Liver (tissue), 9 donors: Measurements from ENCODE around the gene CAMKMT. TPM values are rescaled to one million over a fixed set of nuclear protein-coding genes. Genes with fewer than 3 reads are reported as not detected.

Source experiments
- DNase-seq: peaks from one replicate; pipeline ENCODE4 v3.0.0-alpha.2; 2017; ENCODE audit warnings: low spot score
- H3K27ac ChIP-seq, 2 donors: one replicate each; pipeline ENCODE4 v1.7.0; 2013; ENCODE audit warnings: inconsistent platforms in 2 of 2, low read length in 2 of 2, control low read depth in 1 of 2, low read depth in 1 of 2, mild to moderate bottlenecking in 1 of 2
- H3K27me3 ChIP-seq, 4 donors: one replicate each; pipeline versions ENCODE4 v1.6.1 to v1.7.0; 2013; ENCODE audit warnings: low read length in 3 of 4, inconsistent platforms in 1 of 4, mild to moderate bottlenecking in 1 of 4, moderate library complexity in 1 of 4; ENCODE audit not compliant: control insufficient read depth in 4 of 4, insufficient read depth in 4 of 4
- H3K36me3 ChIP-seq, 4 donors: one replicate each; pipeline versions ENCODE4 v1.6.1 to v1.7.0; 2013; ENCODE audit warnings: low read length in 3 of 4, mild to moderate bottlenecking in 3 of 4, low read depth in 1 of 4, moderate library complexity in 1 of 4; ENCODE audit not compliant: control insufficient read depth in 4 of 4, insufficient read depth in 3 of 4
- H3K4me1 ChIP-seq, 4 donors: one replicate each; pipeline versions ENCODE4 v1.6.1 to v1.7.0; 2013; ENCODE audit warnings: low read length in 3 of 4, mild to moderate bottlenecking in 3 of 4, moderate library complexity in 1 of 4; ENCODE audit not compliant: control insufficient read depth in 4 of 4, insufficient read depth in 4 of 4
- H3K4me3 ChIP-seq, 3 donors: one replicate each; pipeline versions ENCODE4 v1.6.1 to v1.7.0; 2013; ENCODE audit warnings: low read length in 3 of 3, control low read depth in 1 of 3, low read depth in 1 of 3, mild to moderate bottlenecking in 1 of 3
- H3K9ac ChIP-seq, 2 donors: one replicate each; pipeline ENCODE4 v1.7.0; 2013; ENCODE audit warnings: low read length in 2 of 2, mild to moderate bottlenecking in 2 of 2, moderate library complexity in 2 of 2, control low read depth in 1 of 2, low read depth in 1 of 2
- H3K9me3 ChIP-seq, 4 donors: one replicate each; pipeline versions ENCODE4 v1.6.1 to v1.7.0; 2013; ENCODE audit warnings: low read length in 3 of 4; ENCODE audit not compliant: control insufficient read depth in 4 of 4
- ATF3 ChIP-seq: IDR thresholded peaks from 2 replicates; pipeline ENCODE4 v1.6.1; 2016; ENCODE audit warnings: antibody characterized with exemption
- EGR1 ChIP-seq, 2 donors: IDR thresholded peaks; 2 replicates each; pipeline ENCODE4 v1.6.1; 2016 to 2018; ENCODE audit warnings: antibody characterized with exemption in 2 of 2, low read depth in 2 of 2
- FOXA2 ChIP-seq: IDR thresholded peaks from 2 replicates; pipeline ENCODE4 v1.6.1; 2016; ENCODE audit warnings: antibody characterized with exemption
- GABPA ChIP-seq, 2 donors: IDR thresholded peaks in 1 of 2; conservative IDR thresholded peaks in 1 of 2; 2 replicates each; pipeline ENCODE4 v1.6.1; 2016; ENCODE audit warnings: antibody characterized with exemption in 2 of 2, mild to moderate bottlenecking in 1 of 2, moderate library complexity in 1 of 2
- HNF4A ChIP-seq, 2 donors: conservative IDR thresholded peaks; 2 replicates each; pipeline ENCODE4 v1.6.1; 2016; ENCODE audit warnings: antibody characterized with exemption in 2 of 2, mild to moderate bottlenecking in 2 of 2
- HNF4G ChIP-seq: IDR thresholded peaks from 2 replicates; pipeline ENCODE4 v1.6.1; 2016; ENCODE audit warnings: antibody characterized with exemption
- MAX ChIP-seq: IDR thresholded peaks from 2 replicates; pipeline ENCODE4 v1.6.1; 2016; ENCODE audit warnings: antibody characterized with exemption
- NR2F2 ChIP-seq: IDR thresholded peaks from 2 replicates; pipeline ENCODE4 v1.6.1; 2016; ENCODE audit warnings: antibody characterized with exemption
- RAD21 ChIP-seq, 2 donors: IDR thresholded peaks; 2 replicates each; pipeline ENCODE4 v1.6.1; 2016; ENCODE audit warnings: antibody characterized with exemption in 2 of 2, mild to moderate bottlenecking in 2 of 2
- REST ChIP-seq: IDR thresholded peaks from 2 replicates; pipeline ENCODE4 v1.6.1; 2016; ENCODE audit warnings: antibody characterized with exemption, mild to moderate bottlenecking
- RXRA ChIP-seq, 2 donors: IDR thresholded peaks; 2 replicates each; pipeline ENCODE4 v1.6.1; 2017 to 2018; ENCODE audit warnings: antibody characterized with exemption in 2 of 2, mild to moderate bottlenecking in 1 of 2
- SP1 ChIP-seq: IDR thresholded peaks from 2 replicates; pipeline ENCODE4 v1.6.1; 2018; ENCODE audit warnings: antibody characterized with exemption, mild to moderate bottlenecking
- YY1 ChIP-seq: IDR thresholded peaks from 2 replicates; pipeline ENCODE4 v1.6.1; 2016; ENCODE audit warnings: antibody characterized with exemption, mild to moderate bottlenecking
- ZBTB33 ChIP-seq: IDR thresholded peaks from 2 replicates; pipeline ENCODE4 v1.6.1; 2016; ENCODE audit warnings: antibody characterized with exemption
- WGBS: extraction: QIAGEN DNeasy Blood & Tissue Kit; methylation state at CpG from one replicate; pipeline ENCODE4 v1.1.7; 2013; 5-methylcytosine and 5-hydroxymethylcytosine counted together
- polyA plus RNA-seq, 2 donors: library from polyadenylated mRNA; stranded (reverse) in 1 of 2; unstranded in 1 of 2; fragments of 200-250 nt in 1 of 2; fragments of >200 nt in 1 of 2; fragmentation: Nextera tagmentation in 1 of 2; extraction: Ambion mirVana in 1 of 2; gene quantifications; one replicate each; pipeline versions ENCODE4 v1.2.1 to v1.2.3, GENCODE V29; 2013 to 2015
- total RNA-seq, 2 donors: library from RNA; depleted of rRNA; stranded (reverse); fragments of >200 nt; gene quantifications; one replicate each; pipeline ENCODE4 v1.2.3, GENCODE V29; 2014
- donor health status: healthy.
- donor health status: healthy.
- donor health status: healthy.
- donor health status: healthy.
- donor health status: healthy.

The CAMKMT gene
- total and polyA plus RNA-seq, 4 donors, result 1.5 to 12.7 (median 7.1) TPM

- no peak for TF ChIP-seq ZBTB33
Measured at GRCh38 chr2:44351088-44351487, 10.7 kb upstream of the CAMKMT start (continued).

- no peak for DNase-seq
- H3K9me3 ChIP-seq, result no peaks in the 10 kb centered on the region
- no peak overlapping the region for H3K27ac ChIP-seq
- H3K36me3 ChIP-seq, result peaks cover 0 to 3% (median under 1%) of the 10 kb centered on the region in 4 donors
- H3K9ac ChIP-seq, result no peak overlapping the region
- H3K4me1 ChIP-seq, result peaks cover 0 to 3% (median 0%) of the 10 kb centered on the region in 4 donors
- TF ChIP-seq HNF4G, result no peak
- no peak for TF ChIP-seq HNF4A (conservative IDR thresholded peaks at IDR 0.05)
- no peak for TF ChIP-seq ZBTB33
- TF ChIP-seq RAD21 (IDR thresholded peaks at IDR 0.05), result no peak
- no peak for TF ChIP-seq FOXA2
- no peak for TF ChIP-seq EGR1 (IDR thresholded peaks at IDR 0.05; ENCODE audit: low read depth in 2 of 2)
- TF ChIP-seq REST, result no peak
- no peak for TF ChIP-seq NR2F2
- TF ChIP-seq RXRA (IDR thresholded peaks at IDR 0.05), result no peak
- no peak for TF ChIP-seq MAX
- TF ChIP-seq GABPA (IDR thresholded peaks at IDR 0.05 in 1 of 2, conservative IDR thresholded peaks at IDR 0.05 in 1 of 2), result no peak
- no peak for TF ChIP-seq ATF3
- TF ChIP-seq SP1, result no peak
- no peak for TF ChIP-seq YY1
- 91% methylated on average over 2 of the region's 2 CpGs for WGBS
- no peak overlapping the region for H3K4me3 ChIP-seq
- H3K27me3 ChIP-seq, result no peaks in the 10 kb centered on the region
Measured at GRCh38 chr2:44351676-44352075, 10.1 kb upstream of the CAMKMT start.
